HepG2 (cell line): ENCODE results near the gene RPTOR. TPM values are rescaled to one million over a fixed set of nuclear protein-coding genes. Genes with fewer than 3 reads are reported as not detected.

Source experiments
- EED ChIP-seq: sonication (generic); formaldehyde crosslinking; IDR thresholded peaks from 2 replicates; pipeline ENCODE4 v1.5.0; 2020; ENCODE audit warnings: mild to moderate bottlenecking, missing genetic modification reagents
- FOSL1 ChIP-seq: sonication (generic); formaldehyde crosslinking; IDR thresholded peaks from 2 replicates; pipeline ENCODE4 v1.9.0; 2021; ENCODE audit warnings: missing genetic modification reagents, borderline replicate concordance
- HHEX ChIP-seq: IDR thresholded peaks from 2 replicates; pipeline ENCODE4 v1.6.1; 2016; ENCODE audit warnings: control low read depth
- HMG20A ChIP-seq: IDR thresholded peaks from 2 replicates; pipeline ENCODE4 v1.6.1; 2016; ENCODE audit warnings: borderline replicate concordance
- JARID2 ChIP-seq: sonication (generic); formaldehyde crosslinking; IDR thresholded peaks from 2 replicates; pipeline ENCODE4 v1.8.1; 2023; ENCODE audit warnings: missing genetic modification reagents, inconsistent platforms; ENCODE audit not compliant: insufficient replicate concordance
- KAT2B ChIP-seq: fragments of 150-350 bp; IDR thresholded peaks from 2 replicates; pipeline ENCODE4 v1.6.1; 2014; ENCODE audit warnings: low read depth, low read length, borderline replicate concordance
- KAT7 ChIP-seq: IDR thresholded peaks from 2 replicates; pipeline ENCODE4 v1.6.1; 2018; ENCODE audit warnings: borderline replicate concordance, missing compliant biosample characterization
- MAFK ChIP-seq, 2 experiments: IDR thresholded peaks in 1 of 2; conservative IDR thresholded peaks in 1 of 2; 2 replicates each; pipeline ENCODE4 v1.6.1; 2011; ENCODE audit warnings: improper control_type of control experiment in 2 of 2, low read length in 2 of 2
- PLSCR1 ChIP-seq: sonication (generic); formaldehyde crosslinking; IDR thresholded peaks from 2 replicates; pipeline ENCODE4 v1.5.0; 2020; ENCODE audit warnings: missing genetic modification reagents, mild to moderate bottlenecking, borderline replicate concordance
- TEAD2 ChIP-seq: sonication (generic); formaldehyde crosslinking; IDR thresholded peaks from 2 replicates; pipeline ENCODE4 v1.9.0; 2021; ENCODE audit warnings: missing genetic modification reagents
- ZFP36 ChIP-seq: fragments of 150-350 bp; IDR thresholded peaks from 2 replicates; pipeline ENCODE4 v1.6.1; 2018; ENCODE audit warnings: borderline replicate concordance, low read length, low read depth; ENCODE audit not compliant: partially characterized antibody
- ZNF431 ChIP-seq: sonication (generic); formaldehyde crosslinking; IDR thresholded peaks from 2 replicates; pipeline ENCODE4 v1.9.0; 2022; ENCODE audit warnings: missing genetic modification reagents, low read depth, mild to moderate bottlenecking, borderline replicate concordance
- ZNF800 ChIP-seq: sonication (generic); formaldehyde crosslinking; IDR thresholded peaks from 2 replicates; pipeline ENCODE4 v1.4.0; 2020; ENCODE audit warnings: missing genetic modification reagents
- ZSCAN9 ChIP-seq: IDR thresholded peaks from 2 replicates; pipeline ENCODE4 v1.6.1; 2016; ENCODE audit warnings: borderline replicate concordance
- polyA plus RNA-seq, 8 experiments: library from polyadenylated mRNA; depleted of rRNA in 3 of 8; stranded (reverse) in 7 of 8; unstranded in 1 of 8; fragments of >200 nt; fragmentation: Illumina TruSeq in 4 of 8; extraction: Trizol in 4 of 8; gene quantifications; 2 replicates each; pipeline versions ENCODE4 v1.2.1 to v1.2.3, GENCODE V29; 2011 to 2016; ENCODE audit warnings: low read depth in 4 of 8, missing spikeins in 1 of 8, mixed read lengths in 1 of 8; ENCODE audit not compliant: insufficient read depth in 1 of 8
- total RNA-seq, 5 experiments: library from RNA; depleted of rRNA; stranded (reverse); fragments of >200 nt; fragmentation: Illumina TruSeq; extraction: Trizol; gene quantifications; 2 replicates each; pipeline ENCODE4 v1.2.3, GENCODE V29; 2016; ENCODE audit warnings: low read depth in 1 of 5
- TF ChIP-seq, protein P1 (sequence below): sonication (generic); formaldehyde crosslinking; IDR thresholded peaks from 2 replicates; pipeline ENCODE4 v1.4.0; 2020; ENCODE audit warnings: mild to moderate bottlenecking, missing genetic modification reagents
- TF ChIP-seq, protein P2 (sequence below): sonication (generic); formaldehyde crosslinking; IDR thresholded peaks from 2 replicates; pipeline ENCODE4 v1.4.0; 2020; ENCODE audit warnings: missing genetic modification reagents
- TF ChIP-seq, protein P3 (sequence below): sonication (generic); formaldehyde crosslinking; conservative IDR thresholded peaks from 2 replicates; pipeline ENCODE4 v1.4.0; 2020; ENCODE audit warnings: missing genetic modification reagents

The RPTOR gene
- total and polyA plus RNA-seq, 2 of the 13 experiments (the other 11 are each of a cell fraction or from before 2014, with no cell fraction given): 6.6 to 25.3 TPM

DNA sequence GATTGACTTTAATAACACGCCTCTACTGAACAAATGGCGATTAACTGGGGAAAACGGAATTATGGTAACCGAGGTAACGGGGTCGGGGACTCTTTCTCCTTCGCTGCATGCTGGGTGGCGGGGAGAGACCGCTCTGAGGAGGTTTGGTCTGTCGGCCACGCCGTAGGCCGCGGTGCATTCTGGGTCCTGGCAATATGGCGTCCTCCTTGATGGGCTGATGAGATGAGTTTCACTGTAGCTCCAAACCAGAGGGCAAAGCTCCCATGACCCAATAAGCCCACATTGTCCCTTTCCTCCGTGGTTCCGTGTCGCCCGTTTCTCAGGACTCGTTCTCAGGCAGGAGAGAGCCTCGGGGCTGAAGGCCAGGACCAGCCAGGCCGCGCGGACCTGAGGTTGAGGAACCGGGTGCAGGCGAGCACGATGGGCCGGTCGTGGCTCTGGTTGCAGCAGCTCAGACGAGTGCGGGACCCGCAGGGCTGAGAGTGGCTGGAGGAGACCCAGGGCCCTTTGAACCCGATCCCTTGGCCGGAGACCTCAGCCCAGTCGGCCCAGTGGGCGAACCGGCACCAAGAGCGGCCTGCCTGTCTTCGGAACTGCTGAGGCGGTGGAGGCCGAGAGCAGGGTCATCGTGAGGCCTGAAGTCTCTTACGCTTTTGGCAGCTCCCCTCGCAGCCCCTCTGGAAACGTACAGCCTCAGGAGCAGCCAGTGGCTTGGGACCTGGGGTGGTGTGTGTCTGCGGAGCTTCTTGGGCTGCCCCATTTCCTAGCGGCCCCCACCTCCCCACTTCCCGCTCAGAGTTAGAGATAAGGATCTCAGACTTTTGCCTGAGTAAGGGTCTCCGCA lies at the start of gene RPTOR (continued):
- TF ChIP-seq ZFP36 (no peak), HMG20A (CRISPR knock-in tag) (peak; percentile 31; the same call in 1 of the 2 replicates), HHEX (no peak), KAT2B (no peak), FOSL1 (CRISPR knock-in tag) (no peak), TEAD2 (CRISPR knock-in tag) (0 out of 2 replicates have a peak, but pooled peaks have one; percentile 47), ZSCAN9 (CRISPR knock-in tag) (peak; percentile 88), JARID2 (no peak), KAT7 (CRISPR knock-in tag) (peak; percentile 92), EED (CRISPR knock-in tag) (peak; percentile 96; the same call in 1 of the 2 replicates), MAFK (conservative IDR thresholded peaks at IDR 0.05 in 1 of 2, IDR thresholded peaks at IDR 0.05 in 1 of 2; ENCODE audit: low read length in 2 of 2) (peak in 1 of 2 experiments; percentile 8; a peak in 1 of 4 replicates), PLSCR1 (CRISPR knock-in tag) (peak; percentile 86; the same call in 1 of the 2 replicates), ZNF431 (CRISPR knock-in tag) (peak; percentile 18; the same call in 1 of the 2 replicates), ZNF800 (CRISPR knock-in tag) (peak; percentile 82)
- TF ChIP-seq, protein P1, sequence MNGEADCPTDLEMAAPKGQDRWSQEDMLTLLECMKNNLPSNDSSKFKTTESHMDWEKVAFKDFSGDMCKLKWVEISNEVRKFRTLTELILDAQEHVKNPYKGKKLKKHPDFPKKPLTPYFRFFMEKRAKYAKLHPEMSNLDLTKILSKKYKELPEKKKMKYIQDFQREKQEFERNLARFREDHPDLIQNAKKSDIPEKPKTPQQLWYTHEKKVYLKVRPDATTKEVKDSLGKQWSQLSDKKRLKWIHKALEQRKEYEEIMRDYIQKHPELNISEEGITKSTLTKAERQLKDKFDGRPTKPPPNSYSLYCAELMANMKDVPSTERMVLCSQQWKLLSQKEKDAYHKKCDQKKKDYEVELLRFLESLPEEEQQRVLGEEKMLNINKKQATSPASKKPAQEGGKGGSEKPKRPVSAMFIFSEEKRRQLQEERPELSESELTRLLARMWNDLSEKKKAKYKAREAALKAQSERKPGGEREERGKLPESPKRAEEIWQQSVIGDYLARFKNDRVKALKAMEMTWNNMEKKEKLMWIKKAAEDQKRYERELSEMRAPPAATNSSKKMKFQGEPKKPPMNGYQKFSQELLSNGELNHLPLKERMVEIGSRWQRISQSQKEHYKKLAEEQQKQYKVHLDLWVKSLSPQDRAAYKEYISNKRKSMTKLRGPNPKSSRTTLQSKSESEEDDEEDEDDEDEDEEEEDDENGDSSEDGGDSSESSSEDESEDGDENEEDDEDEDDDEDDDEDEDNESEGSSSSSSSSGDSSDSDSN: peak; percentile 93
- TF ChIP-seq, protein P2, sequence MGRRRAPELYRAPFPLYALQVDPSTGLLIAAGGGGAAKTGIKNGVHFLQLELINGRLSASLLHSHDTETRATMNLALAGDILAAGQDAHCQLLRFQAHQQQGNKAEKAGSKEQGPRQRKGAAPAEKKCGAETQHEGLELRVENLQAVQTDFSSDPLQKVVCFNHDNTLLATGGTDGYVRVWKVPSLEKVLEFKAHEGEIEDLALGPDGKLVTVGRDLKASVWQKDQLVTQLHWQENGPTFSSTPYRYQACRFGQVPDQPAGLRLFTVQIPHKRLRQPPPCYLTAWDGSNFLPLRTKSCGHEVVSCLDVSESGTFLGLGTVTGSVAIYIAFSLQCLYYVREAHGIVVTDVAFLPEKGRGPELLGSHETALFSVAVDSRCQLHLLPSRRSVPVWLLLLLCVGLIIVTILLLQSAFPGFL (CRISPR knock-in tag): no peak
- TF ChIP-seq, protein P3, sequence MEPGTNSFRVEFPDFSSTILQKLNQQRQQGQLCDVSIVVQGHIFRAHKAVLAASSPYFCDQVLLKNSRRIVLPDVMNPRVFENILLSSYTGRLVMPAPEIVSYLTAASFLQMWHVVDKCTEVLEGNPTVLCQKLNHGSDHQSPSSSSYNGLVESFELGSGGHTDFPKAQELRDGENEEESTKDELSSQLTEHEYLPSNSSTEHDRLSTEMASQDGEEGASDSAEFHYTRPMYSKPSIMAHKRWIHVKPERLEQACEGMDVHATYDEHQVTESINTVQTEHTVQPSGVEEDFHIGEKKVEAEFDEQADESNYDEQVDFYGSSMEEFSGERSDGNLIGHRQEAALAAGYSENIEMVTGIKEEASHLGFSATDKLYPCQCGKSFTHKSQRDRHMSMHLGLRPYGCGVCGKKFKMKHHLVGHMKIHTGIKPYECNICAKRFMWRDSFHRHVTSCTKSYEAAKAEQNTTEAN (CRISPR knock-in tag): peak; percentile 93
